Stimulated activated CD8-positive, alpha-beta memory T cell treated with anti-CD3 and anti-CD28 coated beads, Interleukin-4, amount 100 ng/mL, for 48 hours (primary cell): Measurements from ENCODE around the gene SURF4.
"Not testable (repeated sequence)": the region's sequence is repeated elsewhere in the genome, so short reads cannot be mapped to it uniquely, and the experiment has no call there.

ENCODE experiments used
- DNase-seq: peaks from one replicate; pipeline ENCODE4 v3.0.0-alpha.2; 2020

Gene SURF4

GRCh38 chr9:133397370-133397769 is 21.5 kb upstream of the SURF4 start:
- no peak for DNase-seq

- DNase-seq = no peak
Measured at GRCh38 chr9:133396952-133397351, 21.1 kb upstream of the SURF4 start.

GRCh38 chr9:133394687-133395271 is 18.9 kb upstream of the SURF4 start:
- no peak for DNase-seq

GRCh38 chr9:133393399-133393798 is 17.5 kb upstream of the SURF4 start:
- no peak for DNase-seq

- not testable (repeated sequence) for DNase-seq
Measured at GRCh38 chr9:133392308-133392707, 16.4 kb upstream of the SURF4 start.

- DNase-seq = not testable (repeated sequence)
Measured at GRCh38 chr9:133391449-133391848, 15.6 kb upstream of the SURF4 start.

GRCh38 chr9:133390713-133391112 is 14.9 kb upstream of the SURF4 start:
- no peak for DNase-seq

GRCh38 chr9:133389562-133389961 is 13.7 kb upstream of the SURF4 start:
- no peak for DNase-seq

- no peak for DNase-seq
Measured at GRCh38 chr9:133389025-133389557, 13.2 kb upstream of the SURF4 start.

GRCh38 chr9:133387680-133388079 is 11.8 kb upstream of the SURF4 start:
- no peak for DNase-seq

GRCh38 chr9:133386338-133386737 is 10.5 kb upstream of the SURF4 start:
- no peak for DNase-seq

- no peak for DNase-seq
Measured at GRCh38 chr9:133385452-133385851, 9.6 kb upstream of the SURF4 start.

GRCh38 chr9:133384736-133385321 is 9.0 kb upstream of the SURF4 start:
- no peak for DNase-seq

GRCh38 chr9:133383438-133383837 is 7.6 kb upstream of the SURF4 start:
- no peak for DNase-seq

GRCh38 chr9:133382507-133383141 is 6.8 kb upstream of the SURF4 start:
- no peak for DNase-seq

GRCh38 chr9:133380734-133381133 is 4.9 kb upstream of the SURF4 start:
- no peak for DNase-seq

- DNase-seq = no peak
Measured at GRCh38 chr9:133379153-133380086, 3.6 kb upstream of the SURF4 start.

- no peak for DNase-seq
Measured at GRCh38 chr9:133378408-133378962, 2.6 kb upstream of the SURF4 start.

- no peak for DNase-seq
Measured at GRCh38 chr9:133377721-133378216, 1.9 kb upstream of the SURF4 start.

- DNase-seq = not testable (repeated sequence)
Measured at GRCh38 chr9:133377280-133377679, 1.4 kb upstream of the SURF4 start.

GRCh38 chr9:133375116-133375723 is 640 bp downstream of the SURF4 start:
- DNase-seq = peak; percentile 51

GRCh38 chr9:133374612-133375115 is 1.2 kb downstream of the SURF4 start:
- no peak for DNase-seq
